NCI-H2227 treated with DMSO at 0.1 percent for 48 hours (cell line): ENCODE results near the gene GDF9.
"Not testable (repeated sequence)": the region's sequence is repeated elsewhere in the genome, so short reads cannot be mapped to it uniquely, and the experiment has no call there.

Source experiments
- DNase-seq: peaks from one replicate; lab custom pipeline; 2025; lab: John Stamatoyannopoulos, UW

Gene GDF9

DNA sequence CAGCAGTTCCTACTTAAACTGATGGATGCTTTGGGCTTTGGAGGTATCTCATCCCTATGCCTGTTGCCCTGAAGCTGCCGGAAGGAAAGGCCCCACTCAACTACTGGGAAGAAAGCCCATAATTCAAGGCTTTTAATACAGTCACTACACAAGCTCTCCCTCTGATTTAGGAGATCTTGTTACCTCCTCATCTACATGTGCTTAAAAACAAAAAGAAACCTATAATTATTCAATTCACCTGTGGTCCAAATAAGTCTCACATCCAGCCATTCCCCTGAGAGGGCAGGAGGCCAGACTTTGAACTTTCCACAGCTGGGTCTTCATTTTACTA is 6.5 kb upstream of the GDF9 start:
- DNase-seq: no peak

DNA sequence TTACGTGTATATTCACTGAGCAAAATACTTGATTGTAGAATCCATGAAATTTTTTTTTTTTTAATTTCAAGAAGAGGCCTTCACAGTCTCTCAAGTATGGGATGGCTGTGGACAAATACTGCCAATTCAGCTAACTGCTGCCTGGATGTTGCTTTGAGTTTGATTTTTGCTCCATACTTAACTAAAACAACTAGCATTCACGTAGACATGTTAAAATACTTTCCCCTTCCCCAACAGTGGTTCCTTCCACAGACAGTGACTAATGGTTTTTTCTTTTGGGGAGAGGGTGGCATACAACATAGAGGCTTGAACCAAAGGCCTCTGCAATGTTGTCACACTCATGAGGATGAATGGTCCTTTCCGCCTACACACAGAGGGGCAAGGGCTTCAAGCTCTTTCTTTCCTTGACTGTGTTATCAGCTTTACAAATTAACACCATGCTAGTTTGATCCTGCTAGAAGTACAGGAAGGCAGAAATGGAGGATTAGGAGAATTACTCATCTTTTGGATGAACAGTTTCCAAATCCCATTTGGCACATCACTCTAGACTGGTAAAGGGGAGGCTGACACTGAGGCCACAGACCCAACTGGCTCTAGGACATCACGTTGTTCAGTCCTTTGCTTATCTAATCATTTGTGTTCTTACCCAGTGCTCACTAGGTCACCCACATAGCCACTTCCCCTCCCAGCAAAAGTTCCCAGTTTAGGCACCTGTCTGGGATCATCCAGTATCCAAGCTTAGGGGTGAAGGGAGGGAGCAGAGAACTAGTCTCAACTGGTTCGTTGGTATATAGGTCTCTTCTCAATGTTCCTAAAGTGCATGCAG is 5.4 kb upstream of the GDF9 start:
- DNase-seq: no peak

DNA sequence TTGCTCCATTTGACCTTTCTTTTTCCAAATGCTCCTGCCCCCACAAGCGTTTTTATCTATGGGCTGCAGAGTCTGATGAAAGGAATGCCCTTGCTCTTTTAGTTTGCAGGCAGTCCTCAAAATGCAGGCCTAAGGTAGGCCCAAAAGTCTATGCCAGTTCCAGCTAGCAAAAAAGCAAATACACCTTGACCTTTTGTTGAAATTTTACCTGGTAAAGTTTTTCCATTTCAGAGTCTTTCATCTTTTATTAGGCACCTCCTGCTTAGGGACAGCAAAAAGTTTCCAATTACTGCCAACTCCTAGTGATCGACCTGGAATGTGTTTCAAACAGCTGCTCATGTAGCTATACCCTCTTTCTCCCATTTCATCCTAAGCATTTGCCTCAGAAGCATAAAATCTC is 4.5 kb upstream of the GDF9 start:
- DNase-seq: no peak

DNA sequence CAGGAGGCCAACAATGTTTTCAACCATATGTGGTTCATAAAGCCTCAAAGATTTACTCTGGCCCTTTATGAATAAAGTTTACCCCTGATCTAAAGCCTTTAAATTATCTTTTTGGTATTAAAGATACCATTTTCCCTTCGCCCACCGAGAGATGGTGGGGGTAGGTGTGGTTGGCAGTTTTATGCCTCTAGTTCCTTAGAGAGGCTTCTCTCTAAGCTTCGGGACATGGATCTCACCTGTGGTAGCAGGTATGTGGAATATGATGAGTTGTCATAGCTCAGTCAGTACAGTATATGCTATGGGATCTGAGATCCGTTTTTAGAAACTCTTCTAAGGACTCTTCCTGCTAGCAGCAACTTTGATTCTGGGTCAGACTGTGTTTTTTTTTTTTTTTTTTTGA is 2.5 kb upstream of the GDF9 start:
- no peak for DNase-seq

DNA sequence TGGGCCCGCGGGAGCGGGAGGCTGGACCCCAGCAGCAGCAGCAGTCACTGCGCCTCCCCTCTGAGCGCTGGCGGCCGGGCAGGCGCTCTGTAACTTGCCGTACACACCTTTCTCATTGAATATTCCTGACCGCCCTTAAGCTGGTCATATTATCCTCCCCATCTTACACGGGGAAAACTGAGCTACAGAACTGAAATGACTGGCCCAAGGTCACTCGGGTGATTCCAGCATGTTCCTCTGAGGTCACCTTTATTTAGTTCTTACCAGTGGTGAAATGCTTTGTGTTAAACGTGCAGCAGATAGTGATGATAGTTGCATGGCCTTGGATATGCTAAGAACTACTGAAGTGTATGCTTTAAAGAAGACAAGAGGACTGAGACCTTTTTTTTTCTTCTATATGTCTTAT is 780 bp upstream of the GDF9 start:
- no peak for DNase-seq

DNA sequence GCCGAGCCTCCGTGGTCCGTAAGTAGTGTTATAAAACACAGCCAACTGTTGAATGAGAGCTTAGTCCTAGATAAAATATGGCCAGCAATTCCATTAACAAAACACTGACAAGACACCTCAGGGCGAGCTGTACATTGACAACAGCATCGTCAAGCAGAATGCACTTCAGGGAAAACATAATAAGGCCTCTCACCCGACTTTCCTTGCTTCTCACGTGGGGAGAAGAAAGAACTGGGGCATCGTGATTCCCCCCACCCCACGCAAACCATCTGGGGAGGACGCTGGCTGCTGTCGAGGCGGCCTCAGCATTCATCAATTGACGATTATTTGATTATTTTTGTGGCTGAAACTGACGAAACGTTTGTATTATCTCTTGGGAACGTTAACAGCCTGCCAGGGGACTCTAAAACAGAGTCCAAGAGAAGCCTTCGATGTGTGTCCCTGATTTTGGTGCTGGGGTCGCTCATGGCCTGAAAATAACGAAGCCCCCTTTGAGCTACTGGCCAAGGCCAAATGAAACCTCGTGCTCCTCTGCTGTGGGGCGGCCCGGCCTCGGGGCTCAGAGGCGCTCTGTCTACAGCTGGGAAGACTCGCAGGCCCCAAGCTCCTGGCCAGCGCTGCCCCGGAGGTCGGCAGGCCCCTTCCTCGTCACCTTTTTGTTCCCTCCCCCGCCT is 464 bp downstream of the GDF9 start:
- DNase-seq: no peak

DNA sequence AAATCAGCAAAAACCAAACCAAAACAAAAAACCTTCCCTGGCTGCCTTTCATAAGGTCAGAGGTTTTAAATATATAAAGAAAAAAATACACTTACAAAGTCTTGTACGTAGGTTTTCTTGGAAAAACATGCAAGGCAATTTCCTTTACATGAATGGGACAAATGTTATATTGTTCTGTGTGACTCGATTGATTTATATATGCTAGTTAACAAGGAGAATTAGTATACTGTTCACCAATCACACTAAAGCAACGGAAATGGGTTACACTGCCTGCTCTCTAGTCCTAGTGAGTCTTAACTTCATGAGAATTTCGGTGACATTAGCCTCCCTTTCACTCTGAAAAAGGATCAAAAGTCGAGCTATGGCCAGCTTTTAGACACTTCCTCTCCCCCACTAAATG is 5.5 kb downstream of the GDF9 start:
- DNase-seq: no peak

DNA sequence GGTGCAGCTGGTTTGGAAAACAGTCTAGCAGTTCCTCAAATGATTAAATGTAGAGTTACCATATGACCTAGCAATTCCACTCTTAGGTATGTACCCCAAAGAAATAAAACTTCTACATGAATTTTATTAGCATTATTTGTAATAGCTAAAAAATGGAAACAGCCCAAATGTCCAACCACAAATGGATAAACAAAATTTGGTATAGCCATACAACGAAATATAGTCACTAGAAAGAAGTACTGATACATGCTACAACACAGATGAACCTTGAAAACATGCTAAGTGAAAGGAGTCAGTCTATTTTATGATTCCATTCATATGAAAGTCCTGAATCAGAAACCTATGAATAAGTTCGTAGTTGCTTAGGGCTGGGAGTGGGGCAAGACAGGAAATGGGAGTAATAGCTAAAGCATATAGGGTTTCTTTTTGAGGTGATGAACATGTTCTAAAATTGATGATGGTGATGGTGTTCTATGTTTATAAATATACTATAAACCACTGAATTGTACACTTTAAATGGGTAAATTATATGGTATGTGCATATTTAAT is 6.3 kb downstream of the GDF9 start:
- DNase-seq: no peak

DNA sequence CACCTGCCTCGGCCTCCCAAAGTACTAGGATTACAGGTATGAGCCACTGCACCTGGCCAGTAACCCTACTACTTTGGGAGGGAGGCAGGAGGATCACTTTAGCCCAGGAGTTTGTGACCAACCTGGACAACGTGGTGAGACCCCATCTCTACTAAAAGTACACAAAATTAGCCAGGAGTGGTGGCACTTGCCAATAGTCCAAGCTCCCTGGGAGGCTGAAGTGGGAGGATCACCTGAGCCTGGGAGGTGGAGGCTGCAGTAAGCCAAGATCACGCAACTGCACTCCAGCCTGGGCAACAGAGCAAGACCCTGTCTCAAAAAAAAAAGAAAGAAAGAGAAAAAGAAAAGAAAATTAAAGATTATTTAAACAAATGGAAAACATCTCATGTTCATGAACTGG is 10.3 kb downstream of the GDF9 start:
- DNase-seq: no peak

DNA sequence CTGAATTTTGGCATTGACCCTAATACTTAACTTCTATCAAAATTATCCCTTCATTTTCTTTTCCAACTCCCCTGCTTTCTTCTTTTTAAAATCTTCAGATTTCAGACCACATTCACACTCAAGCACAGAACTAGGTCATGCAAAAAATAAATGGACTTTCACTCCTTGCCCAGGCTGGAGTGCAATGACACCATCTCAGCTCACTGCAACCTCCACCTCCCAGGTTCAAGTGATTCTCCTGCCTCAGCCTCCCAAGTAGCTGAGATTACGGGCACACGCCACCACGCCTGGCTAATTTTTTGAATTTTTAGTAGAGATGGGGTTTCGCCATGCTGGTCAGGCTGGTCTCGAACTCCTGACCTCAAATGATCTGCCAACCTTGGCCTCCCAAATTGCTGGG is 11.3 kb downstream of the GDF9 start:
- not testable (repeated sequence) for DNase-seq

DNA sequence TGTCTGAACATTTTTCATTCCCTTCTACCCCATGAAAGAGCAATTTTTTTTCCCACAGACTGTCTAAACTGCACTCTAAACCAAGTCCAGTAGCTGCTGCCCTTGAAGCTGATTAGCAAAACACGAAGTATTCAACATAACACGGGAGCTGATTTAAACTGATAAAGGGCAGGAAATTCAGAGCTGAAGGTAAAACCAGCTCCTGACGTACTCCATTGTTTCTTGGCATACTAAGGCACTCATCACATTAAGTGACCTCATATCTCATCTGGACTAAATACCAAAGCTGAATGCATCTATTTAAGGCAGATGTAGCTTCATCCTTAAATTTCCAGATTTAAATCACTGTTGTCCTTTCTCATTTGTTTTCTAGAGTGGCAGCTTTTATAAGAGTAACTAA is 12.0 kb downstream of the GDF9 start:
- DNase-seq: no peak

DNA sequence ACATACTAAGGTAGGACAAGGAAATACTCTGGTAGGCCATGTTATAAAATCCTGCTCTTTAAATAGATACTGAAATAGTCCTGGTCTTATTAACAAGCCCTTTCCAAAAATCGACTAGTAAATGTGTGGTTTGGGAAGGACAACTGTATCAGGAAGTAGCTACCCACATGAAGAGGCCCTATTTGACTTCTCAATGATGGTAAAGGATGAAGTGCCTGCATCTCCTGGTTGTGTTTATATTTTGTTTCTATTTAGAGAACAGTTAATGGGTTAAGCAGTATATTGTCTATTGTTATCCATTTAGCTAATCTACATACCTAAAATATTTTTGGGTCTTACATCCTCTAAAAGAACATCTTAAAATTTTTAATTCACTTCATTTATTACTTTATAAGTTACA is 12.5 kb downstream of the GDF9 start:
- no peak for DNase-seq

DNA sequence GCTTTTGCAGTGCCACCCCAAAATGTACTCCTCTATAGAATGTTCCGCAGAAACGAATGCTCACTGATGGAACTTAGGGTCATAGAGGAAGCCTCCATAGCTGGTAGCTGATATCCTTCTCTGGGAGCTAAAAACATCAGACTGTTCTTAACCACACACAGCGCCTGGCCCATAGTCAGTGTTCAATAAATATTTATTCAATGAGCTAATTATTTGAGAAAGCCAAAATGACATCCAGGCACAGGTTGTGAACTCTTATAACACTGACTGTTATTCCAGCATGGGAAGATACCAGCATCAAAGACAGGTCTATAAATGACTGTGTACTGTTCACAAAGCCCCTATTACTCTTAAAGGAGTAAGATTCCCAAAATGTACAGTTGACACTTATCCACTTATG is 12.9 kb downstream of the GDF9 start:
- DNase-seq: no peak

DNA sequence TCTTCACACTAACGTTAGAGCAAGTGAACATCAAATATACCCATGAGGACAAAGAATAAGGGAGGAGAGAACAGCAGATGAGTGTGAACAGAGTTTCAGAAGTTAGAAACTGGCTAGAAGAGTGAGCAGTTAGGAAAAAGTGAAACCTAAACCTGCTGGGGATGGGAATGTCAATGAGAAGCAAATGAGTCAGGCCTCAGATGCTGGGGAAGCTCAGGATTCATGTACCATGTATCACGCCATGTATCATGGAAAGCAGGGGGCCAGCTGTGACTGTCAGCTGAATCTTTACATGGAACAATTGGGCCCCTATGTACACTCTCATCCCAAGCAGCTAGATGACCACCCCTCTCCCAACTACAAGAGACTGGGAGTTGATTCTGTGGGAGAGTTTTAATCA is 16.2 kb downstream of the GDF9 start:
- DNase-seq: no peak

DNA sequence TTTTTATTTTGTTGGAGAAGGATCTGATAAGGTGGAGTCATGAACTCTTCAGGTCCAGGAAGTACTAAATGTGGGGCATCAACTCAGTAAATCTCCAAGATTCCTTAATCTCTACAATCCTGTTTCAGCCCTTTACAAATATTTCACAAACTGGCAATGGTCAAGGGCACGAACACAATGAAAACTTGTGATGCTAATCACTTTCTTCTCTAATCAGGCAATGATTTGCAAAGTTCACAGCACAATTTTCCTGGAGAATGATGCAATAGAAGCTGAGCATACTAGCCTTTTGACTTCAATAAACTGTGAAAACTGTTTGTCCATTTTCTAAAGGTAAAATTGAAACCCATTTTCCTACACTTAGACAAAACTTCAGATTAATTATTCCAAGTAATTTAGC is 16.9 kb downstream of the GDF9 start:
- no peak for DNase-seq

DNA sequence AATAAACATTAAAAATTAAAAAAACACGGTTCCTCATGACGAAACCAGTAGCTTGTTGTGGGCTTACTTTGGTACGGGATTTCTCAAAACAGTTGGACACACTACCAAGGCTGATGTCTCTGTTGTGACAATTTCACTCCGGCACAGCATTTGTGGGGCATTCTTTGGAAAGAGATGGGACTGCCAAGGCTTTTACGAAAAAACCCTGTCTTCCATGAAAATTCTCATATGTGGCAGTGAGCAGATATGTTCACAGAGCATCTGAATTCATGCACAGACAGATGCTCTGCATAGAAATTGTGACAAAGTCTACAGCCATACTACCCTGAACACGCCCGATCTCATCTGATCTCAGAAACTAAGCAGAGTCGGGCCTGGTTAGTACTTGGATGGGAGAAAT is 18.0 kb downstream of the GDF9 start:
- DNase-seq: no peak

DNA sequence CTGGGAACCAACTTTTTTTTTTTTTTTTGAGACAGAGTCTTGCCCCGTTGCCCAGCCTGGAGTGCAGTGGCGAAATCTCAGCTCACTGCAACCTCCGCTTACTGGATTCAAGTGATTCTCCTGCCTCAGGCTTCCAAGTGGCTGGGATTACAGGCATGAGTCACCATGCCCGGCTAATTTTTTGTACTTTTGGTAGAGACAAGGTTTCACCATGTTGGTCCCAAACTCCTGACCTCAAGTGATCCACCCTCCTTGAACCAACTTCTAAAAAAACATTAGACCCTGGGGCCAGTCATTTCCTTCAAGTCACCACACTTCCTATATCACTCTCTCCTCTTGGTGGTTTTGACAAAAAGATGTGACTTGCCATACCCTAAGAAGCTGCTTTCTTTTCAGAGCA is 25.0 kb downstream of the GDF9 start:
- DNase-seq: no peak

DNA sequence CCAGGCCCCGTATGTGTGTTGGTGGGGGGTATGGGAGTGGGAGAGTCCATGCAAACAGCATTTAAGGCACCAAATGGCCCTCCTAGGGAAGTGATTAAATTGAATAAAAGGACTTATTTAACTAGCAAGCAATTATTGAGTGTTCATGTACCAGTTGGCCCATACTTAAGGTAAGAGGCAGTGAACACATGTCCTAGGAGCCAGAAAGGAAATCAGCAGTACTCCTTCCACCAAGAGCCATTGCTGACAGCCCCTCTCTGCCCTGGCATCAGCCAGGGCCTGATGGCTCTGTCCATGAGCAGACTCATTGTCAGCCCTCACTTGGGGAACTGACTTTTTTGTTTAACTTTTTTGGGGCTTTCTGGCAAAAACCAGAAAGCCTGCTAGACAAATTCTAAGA is 25.4 kb downstream of the GDF9 start:
- no peak for DNase-seq

DNA sequence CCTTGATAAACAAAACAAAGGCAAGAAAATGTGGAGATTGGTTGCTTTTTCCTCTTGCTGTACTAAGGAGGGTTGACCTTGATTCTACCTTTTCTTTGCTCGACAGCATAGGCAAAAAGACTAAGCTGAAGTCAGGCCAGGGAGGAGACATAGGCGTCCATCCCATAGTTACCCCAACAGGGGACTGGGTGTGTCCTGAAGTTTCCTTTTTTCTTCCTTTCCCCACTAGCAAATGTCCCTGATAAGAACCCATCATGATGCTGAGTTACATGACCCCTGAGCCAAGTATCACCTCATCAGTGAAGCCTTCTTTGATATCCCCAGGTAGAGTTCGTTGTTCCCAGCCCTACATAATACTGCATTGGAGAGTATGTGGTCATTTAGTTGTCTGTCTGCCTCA is 26.0 kb downstream of the GDF9 start:
- DNase-seq: no peak

DNA sequence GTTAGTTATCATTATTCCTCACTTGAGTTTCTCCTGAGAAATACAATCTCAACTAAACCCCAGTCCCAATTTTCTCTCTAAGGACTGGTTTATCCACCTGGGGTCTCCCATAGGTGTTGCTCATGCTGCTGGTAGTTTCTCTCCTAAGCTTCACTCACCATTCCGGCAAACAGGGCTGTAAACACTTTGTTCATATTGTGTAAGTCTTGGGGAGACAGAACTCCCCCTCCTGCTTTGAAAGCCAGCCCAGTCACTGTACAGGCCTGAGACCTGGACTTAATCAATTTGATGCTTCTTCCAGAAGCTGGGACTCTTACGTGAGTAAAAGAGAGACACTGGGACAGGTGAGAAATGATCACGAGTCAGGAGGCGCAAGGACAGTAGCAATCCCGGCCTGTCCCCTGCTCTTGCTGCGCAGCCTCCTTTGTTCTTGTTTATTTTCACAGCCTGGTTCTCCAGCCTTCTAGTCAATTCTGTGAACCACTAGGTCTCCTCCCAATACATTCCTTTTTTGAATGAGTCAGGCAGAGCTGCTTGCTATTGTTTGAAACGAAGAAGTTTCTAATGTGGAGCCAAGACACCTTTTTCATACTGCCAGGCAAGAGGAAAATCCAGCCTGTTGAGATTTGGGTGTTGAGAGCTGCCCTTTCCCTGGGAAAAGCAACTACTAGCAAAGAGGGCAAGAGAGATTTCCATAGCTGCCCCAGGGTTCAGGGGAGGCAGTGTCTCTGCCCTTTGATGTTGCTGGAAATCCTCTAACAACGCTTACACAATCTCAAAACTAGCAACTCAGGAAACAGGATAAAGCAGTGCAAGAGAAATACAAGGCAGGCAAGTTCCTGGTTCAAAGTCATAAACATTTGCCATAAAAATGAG is 26.6 kb downstream of the GDF9 start:
- no peak for DNase-seq

DNA sequence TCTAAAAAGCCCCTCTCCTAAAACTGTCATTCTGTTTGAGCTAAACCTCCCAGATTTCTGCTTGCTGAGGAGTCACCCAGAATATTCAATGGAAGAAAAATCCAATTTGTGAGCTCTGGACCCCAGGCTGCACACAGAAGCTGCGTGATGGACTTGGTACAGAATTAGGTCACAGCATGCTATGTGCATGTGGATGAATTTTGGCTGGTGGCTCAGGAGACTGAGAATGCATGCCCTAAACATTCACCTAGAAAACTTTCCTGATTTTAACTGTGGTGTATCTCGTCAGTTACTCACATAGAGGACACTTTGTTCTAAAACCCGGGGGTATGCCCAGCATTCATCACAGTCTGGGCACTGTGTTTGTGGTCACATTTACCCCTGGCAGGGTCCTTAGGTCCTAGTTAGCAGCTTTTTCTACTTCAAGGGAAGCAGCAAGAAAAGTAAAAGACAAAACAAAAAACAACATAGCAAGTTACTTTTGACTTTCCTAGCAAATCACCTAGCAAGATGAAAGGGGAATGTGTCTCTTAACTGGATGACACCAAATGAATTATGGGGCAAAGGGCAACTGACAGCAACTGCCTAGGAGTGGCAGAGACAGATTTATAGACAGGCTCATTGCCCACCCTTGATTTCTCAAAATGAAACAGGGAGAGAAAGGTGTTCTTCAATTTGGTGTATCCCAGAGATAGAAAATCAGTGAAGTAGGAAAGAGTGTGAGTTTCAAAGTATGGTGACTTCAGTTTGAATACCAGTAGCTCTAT is 27.6 kb downstream of the GDF9 start:
- no peak for DNase-seq

DNA sequence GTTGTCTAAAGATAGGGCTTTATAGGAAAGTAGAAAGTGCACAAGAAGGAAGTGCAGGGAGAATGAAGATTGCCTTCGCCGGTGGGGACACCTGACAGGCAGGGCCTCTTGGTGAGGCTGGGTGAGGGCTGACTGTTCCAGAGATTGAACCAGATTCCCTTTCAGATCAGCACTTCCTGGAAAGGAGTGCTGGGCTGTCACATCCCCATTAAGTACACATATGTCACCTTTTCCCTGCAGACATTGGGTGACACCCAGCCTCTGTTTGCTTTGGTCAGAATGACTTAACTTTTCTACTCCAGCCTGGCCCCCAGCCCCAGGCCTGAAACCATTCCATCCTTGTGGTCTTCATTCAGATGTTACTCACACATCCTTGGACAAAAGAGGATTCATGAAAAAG is 28.4 kb downstream of the GDF9 start:
- DNase-seq: no peak
